ENCODE measurements around the gene THUMPD3. TPM values are rescaled to one million over a fixed set of nuclear protein-coding genes. Genes with fewer than 3 reads are reported as not detected.

Gene THUMPD3, protein sequence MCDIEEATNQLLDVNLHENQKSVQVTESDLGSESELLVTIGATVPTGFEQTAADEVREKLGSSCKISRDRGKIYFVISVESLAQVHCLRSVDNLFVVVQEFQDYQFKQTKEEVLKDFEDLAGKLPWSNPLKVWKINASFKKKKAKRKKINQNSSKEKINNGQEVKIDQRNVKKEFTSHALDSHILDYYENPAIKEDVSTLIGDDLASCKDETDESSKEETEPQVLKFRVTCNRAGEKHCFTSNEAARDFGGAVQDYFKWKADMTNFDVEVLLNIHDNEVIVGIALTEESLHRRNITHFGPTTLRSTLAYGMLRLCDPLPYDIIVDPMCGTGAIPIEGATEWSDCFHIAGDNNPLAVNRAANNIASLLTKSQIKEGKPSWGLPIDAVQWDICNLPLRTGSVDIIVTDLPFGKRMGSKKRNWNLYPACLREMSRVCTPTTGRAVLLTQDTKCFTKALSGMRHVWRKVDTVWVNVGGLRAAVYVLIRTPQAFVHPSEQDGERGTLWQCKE
- total RNA-seq = 48.9 and 50.1 TPM in 2 replicates

DNA sequence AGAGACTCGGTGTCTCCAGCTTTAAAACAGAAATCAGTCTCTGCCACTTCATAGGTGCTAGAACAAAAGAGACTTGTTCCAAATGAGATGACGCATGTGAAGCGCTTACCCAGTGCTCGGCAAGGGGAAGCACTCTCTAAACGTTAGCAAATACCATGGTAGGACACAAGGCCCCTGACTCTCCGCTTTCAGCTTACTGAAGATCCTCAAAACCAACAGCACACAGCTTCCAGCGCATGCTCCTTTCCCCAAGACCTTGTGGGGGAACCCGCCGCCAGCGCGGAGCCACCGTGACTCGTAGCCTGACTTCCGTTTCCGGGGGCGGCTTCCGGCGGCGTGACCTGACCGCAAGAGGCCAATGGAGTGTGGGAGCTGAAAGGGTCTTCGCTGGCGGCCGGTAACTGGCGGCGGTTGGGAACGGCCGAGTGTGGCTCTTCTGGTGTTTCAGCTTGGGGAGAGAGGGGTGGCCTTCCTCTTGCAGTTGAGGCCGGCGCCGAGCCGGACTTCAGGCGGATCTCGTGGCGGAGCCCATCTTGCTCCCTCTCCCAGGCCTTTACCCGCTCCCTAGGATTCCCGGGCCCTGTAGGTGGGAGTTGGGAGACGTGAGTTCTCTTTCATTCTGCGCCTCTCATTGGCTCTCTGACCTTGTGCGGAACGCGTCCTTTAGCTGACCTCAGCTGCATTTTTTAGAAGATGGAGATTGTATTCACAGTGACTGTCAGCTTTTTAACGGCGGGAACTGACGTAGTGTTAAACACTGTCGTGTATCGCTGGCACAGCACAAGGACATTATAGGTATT is at the start of gene THUMPD3:
Gene THUMPD3 (plus strand): TSS at position 324 of the 800 bp plus-strand sequence. CDS start 2,015 bp downstream, outside the sequence.

DNA sequence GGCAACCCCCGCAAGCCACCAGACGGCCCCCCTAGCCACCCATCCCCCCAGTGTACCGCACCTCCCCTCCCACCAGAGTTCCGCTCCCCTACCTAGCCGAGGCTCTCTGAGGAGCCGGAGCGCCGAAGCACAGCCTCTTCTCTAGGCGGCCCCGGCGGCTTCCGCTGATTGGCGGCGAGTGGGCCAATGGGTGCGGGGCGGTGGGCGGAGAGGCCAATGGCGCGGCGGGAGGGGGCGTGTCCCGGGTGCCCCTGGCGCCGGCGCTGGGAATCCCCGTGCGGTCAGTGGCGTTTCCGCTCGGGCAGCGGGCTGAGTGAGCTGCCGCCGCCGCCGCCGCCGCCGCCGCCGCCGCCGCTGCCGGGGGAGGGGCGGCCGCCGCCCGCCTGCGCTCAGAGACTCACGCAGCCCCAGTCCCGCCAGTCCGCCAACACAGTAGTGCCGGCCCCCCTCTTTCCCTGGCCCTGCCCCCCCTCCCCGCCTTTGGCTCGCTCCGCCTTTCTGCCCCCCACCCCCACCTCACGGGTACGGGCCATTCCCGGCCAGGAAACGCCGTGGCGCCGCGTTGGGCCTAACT is 34.6 kb downstream of the THUMPD3 start, which contains the start of gene SETD5:
Gene SETD5 (plus strand): TSS at position 284 of the 574 bp plus-strand sequence. CDS start 31,324 bp downstream, outside the sequence.

Other genes with a start within 250 kb of the THUMPD3 start
- gene SRGAP3, start 113.4 kb upstream of the THUMPD3 start, total RNA-seq = 8.2 and 22.6 TPM in 2 replicates
- gene SETD5, start 34.6 kb downstream of the THUMPD3 start, total RNA-seq = 30.6 and 44.1 TPM in 2 replicates
- gene LHFPL4, start 190.8 kb downstream of the THUMPD3 start, total RNA-seq = not detected in 2 replicates

Measured in tracheal epithelial cell (primary cell).